HG03342 (cell line): ENCODE measurements around the gene SNW1.
"Not testable (repeated sequence)": the region's sequence is repeated elsewhere in the genome, so short reads cannot be mapped to it uniquely, and the experiment has no call there.

ENCODE experiments used
- ATAC-seq: cut with Tn5 transposase; IDR thresholded peaks from one replicate; pipeline ENCODE4 v1.9.1; 2021; ENCODE audit warnings: mild to moderate bottlenecking, moderate library complexity; ENCODE audit not compliant: unreplicated experiment

The SNW1 gene

GRCh38 chr14:77760381-77761204 lies at the start of gene SNW1:
SNW1 (minus strand) TSS chr14:77761156; CDS start chr14:77761127, 29 bp downstream.
- ATAC-seq: peak; percentile 88

GRCh38 chr14:77809011-77809410 lies 48.1 kb upstream of the SNW1 start:
- no peak for ATAC-seq

- ATAC-seq: no peak
Measured at GRCh38 chr14:77808250-77808649, 47.3 kb upstream of the SNW1 start.

GRCh38 chr14:77805706-77806105 lies 44.8 kb upstream of the SNW1 start:
- ATAC-seq: no peak

- ATAC-seq: no peak
Measured at GRCh38 chr14:77804592-77804991, 43.6 kb upstream of the SNW1 start.

- no peak for ATAC-seq
Measured at GRCh38 chr14:77800814-77801213, 39.9 kb upstream of the SNW1 start.

- peak; percentile 91 for ATAC-seq
Measured at GRCh38 chr14:77799863-77800730, 39.1 kb upstream of the SNW1 start, which contains the start of gene ADCK1. ADCK1 (plus strand) TSS chr14:77800109; CDS start chr14:77818979, 18,870 bp downstream.

- ATAC-seq: not testable (repeated sequence)
Measured at GRCh38 chr14:77799456-77799855, 38.5 kb upstream of the SNW1 start.

GRCh38 chr14:77794357-77794756 lies 33.4 kb upstream of the SNW1 start:
- no peak for ATAC-seq

- ATAC-seq: not testable (repeated sequence)
Measured at GRCh38 chr14:77793255-77793654, 32.3 kb upstream of the SNW1 start.

GRCh38 chr14:77791225-77791600 lies 30.3 kb upstream of the SNW1 start:
- ATAC-seq: no peak

GRCh38 chr14:77790566-77791224 lies 29.7 kb upstream of the SNW1 start:
- no peak for ATAC-seq

- ATAC-seq: no peak
Measured at GRCh38 chr14:77786148-77786547, 25.2 kb upstream of the SNW1 start.

GRCh38 chr14:77782202-77782601 lies 21.2 kb upstream of the SNW1 start:
- ATAC-seq: no peak

GRCh38 chr14:77773966-77774365 lies 13.0 kb upstream of the SNW1 start:
- ATAC-seq: not testable (repeated sequence)

- ATAC-seq: not testable (repeated sequence)
Measured at GRCh38 chr14:77768442-77769069, 7.6 kb upstream of the SNW1 start.

GRCh38 chr14:77763978-77764377 lies 3.0 kb upstream of the SNW1 start:
- ATAC-seq: no peak

- no peak for ATAC-seq
Measured at GRCh38 chr14:77763316-77763715, 2.4 kb upstream of the SNW1 start.

GRCh38 chr14:77761205-77761931 lies 412 bp upstream of the SNW1 start:
- peak; percentile 19 for ATAC-seq
